Activated naive CD4-positive, alpha-beta T cell treated with Interleukin-2 at 50 U/mL for 16 hours (primary cell): Measurements from ENCODE around the gene MRPL34.
"Not testable (repeated sequence)": the region's sequence is repeated elsewhere in the genome, so short reads cannot be mapped to it uniquely, and the experiment has no call there.

Experiments
- DNase-seq: peaks from one replicate; pipeline ENCODE4 v3.0.0-alpha.2; 2020

Gene MRPL34

DNA sequence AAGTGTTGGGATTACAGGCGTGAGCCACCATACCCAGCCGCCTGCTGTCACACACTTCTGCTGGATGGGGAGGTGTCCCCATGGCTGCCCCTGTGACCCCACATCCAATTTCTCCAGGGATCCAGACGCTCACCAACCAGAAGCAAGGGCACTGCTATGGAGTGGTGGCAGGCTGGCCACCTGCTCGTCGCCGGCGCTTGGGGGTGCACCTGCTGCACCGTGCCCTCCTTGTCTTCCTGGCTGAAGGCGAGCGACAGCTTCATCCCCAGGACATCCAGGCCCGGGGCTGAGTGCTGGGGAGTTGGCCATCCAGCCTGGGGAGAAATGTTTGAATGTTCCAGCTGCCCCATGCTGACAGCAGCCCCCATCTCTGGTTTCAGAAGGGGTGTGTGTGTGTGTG, 19.4 kb upstream of the MRPL34 start:
- DNase-seq: no peak

GRCh38 chr19:17286752-17287151, 18.9 kb upstream of the MRPL34 start:
- no peak for DNase-seq

DNA sequence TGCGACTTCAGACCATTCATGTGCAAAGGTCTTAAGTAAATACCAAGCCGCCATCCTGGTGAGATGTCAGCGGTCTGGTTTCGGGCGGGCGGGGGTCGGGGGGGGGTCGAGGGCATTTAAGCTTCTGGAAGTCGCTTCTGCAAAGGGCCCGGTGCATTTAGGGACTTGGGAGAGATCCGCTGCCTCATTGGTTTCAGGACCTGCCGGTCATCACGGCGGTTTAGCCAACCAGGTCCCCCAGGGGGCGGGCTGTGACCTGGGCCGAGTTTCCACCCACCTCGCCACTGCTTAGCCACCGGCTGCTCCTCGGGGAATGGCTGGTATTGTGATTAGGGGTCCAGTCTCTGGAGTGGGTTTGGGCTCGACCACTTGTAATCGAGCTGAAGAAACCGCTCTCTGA, 16.2 kb upstream of the MRPL34 start:
- peak; percentile 53 for DNase-seq

- DNase-seq: peak; percentile 82
Measured at GRCh38 chr19:17292301-17293074, 13.2 kb upstream of the MRPL34 start.

GRCh38 chr19:17293605-17294004, 12.1 kb upstream of the MRPL34 start:
- DNase-seq: no peak

GRCh38 chr19:17294051-17294891, 11.4 kb upstream of the MRPL34 start:
- peak; percentile 59 for DNase-seq

DNA sequence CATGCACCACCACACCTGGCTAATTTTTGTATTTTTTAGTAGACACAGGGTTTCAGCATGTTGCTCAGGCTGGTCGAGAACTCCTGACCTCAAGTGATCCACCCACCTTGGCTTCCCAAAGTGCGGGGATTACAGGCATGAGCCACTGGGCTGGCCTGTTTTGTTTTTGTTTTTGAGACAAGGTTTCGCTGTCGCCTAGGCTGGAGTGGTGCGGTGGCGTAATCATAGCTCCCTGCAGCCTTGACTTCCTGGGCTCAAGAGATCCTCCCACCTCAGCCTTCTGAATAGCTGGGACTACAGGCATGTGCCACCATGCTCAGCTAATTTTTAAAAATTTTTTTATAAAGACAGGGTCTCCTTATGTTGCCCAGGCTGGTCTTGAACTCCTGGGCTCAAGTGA, 10.1 kb upstream of the MRPL34 start:
- not testable (repeated sequence) for DNase-seq

- DNase-seq: no peak
Measured at GRCh38 chr19:17296273-17296672, 9.4 kb upstream of the MRPL34 start.

- DNase-seq: no peak
Measured at GRCh38 chr19:17296976-17297375, 8.7 kb upstream of the MRPL34 start.

- DNase-seq: no peak
Measured at GRCh38 chr19:17300992-17301619, 4.6 kb upstream of the MRPL34 start.

DNA sequence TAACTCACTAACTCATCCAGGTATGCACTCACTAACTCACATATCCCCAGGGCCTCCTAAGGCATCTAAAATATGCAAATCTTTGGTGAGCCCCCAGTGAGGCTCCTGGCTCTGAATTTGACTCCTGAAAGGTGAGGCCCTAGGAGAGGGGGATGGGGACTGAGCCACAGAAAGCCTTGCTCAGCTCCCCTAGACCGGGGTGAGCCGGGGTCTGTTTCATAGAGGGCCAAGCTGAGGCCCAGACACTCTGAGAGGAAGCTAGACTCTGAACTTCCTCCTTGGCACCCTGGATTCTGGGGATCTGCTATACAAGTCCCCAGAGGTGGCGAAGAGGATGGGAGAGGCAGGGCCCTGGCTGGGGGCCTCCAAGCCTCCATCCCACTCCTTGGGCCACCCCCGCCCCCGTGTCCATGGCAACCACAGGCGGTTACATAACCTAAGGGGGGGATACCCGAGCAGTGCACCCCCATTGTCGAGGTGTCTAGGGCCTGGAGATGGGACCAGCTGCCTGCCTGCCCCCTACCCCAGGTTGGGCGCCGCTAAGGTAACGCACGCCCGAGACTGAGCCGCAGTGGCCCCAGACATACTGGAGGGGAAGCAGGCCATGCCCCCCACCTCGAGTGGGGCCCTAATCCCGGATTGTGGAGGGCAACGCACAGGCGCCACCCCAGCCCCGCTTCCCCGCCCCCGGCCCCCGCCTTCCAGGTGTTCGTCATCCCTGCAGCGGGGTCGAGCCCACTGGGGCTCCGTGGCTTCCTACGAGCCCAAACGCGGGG, 3.1 kb upstream of the MRPL34 start:
- DNase-seq: no peak

GRCh38 chr19:17303167-17303939, 2.3 kb upstream of the MRPL34 start, which contains the start of gene ABHD8:
Gene ABHD8, minus strand, starts transcription at chr19:17303425. Its CDS starts 1,809 bp downstream, at chr19:17301616.
- peak; percentile 94 for DNase-seq

GRCh38 chr19:17303940-17304267, 1.8 kb upstream of the MRPL34 start:
- no peak for DNase-seq

GRCh38 chr19:17304386-17305215, 1.1 kb upstream of the MRPL34 start:
- no peak for DNase-seq

DNA sequence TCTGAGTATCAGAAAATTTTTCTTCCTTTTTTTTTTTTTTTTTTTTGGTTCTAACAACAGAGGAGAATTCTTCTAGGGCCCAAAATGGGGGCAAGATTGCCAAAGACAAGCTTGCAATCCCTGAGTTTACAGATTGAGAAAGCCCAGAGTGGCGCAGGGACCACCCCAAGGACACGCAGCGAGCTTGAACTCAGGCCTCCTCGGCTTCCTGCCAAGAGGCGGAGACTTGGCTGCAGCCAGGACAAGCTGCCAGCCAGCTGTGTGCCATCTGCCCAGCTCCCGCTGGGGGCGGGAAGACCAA, 506 bp upstream of the MRPL34 start:
- DNase-seq: no peak

- DNase-seq: no peak
Measured at GRCh38 chr19:17306285-17306714, 628 bp downstream of the MRPL34 start.

DNA sequence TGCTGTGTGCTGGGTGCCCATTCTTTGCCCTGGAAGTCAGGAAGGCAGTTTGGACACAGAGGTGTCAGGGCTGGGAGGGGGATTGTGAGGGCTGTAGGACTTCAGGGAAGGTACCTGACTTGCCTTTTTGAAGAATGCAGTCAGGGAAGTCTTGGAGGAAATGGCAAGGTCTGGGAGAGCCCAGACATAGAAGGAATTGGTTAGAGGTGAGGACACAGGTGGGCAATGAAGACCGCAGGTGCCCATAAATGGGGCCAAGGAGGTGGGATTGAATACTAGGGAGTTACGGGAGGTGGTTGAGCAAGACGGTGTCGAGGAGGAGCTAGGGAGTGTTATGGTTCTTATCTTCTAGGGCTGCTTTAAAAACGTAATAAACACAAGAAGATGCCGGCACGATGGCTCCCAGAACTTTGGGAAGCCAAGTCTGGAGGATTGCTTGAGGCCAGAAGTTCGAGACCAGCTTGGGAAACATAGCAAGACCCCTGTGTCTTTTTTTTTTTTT, 2.3 kb downstream of the MRPL34 start:
- DNase-seq: no peak

DNA sequence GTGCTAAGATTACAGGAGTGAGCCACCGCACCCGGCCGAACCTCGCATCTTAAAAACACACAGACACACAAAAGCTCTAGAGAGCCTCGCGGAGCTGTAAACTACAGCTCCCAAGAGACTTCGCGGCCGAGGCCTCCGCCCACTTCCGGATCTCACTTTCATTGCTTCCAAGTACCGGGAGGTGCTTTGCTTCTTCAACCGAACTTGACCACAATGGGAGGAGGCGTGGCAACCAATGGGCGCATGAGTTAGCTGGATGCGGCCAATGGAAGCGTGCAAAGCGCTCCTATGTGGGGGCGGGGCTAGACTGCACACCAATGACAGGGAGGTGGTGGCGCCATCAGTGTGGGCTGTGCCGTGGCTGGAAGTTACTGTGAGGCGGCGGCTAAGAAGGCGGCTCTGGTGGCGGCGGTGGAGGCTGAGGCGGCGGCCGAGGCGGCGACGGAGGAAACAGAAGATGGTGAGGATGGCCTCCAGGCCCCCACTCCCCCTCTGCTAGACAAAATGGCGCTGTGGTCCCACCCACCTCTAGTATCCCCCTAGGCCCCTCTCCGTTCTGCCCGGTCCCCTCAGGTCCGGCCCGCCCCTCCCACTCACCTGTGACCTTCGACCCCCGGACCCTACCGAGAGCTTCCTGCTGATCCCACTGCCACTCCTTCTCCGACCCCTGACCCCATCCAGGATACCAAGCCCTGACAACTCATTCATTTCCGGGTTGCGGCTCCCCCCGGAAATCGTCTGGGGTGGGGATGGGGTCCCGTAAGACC, 3.7 kb downstream of the MRPL34 start, which contains the start of gene DDA1:
Gene DDA1 (plus strand): TSS at position 366 of the 767 bp plus-strand sequence. CDS start 92 bp downstream, at position 458.
- peak; percentile 99 for DNase-seq

DNA sequence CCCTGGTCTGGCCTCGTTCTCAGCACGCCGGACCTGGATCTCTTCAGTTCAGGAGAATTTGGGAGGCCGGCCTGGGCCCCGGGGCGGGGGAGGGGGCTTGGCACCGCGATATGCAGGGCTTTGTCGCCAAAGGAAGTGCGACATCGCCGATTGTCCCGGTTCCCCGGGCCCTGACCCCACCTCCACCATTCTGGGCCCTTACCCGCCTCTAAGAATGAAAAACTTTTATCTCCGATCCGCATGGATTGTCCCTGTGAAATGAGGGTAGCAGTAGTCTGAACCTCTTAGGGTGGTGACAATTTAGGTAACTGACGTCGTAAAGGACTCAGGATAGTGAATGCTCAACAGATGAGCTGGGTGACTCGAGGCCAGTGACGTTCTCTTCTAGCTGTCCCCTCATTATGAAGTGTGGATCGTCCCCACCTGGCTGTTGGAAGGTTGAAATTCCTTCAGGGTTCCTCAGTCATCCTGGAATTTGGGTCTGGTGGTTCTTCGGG, 4.3 kb downstream of the MRPL34 start:
- no peak for DNase-seq
